Astrocyte of the spinal cord (primary cell): ENCODE results near the gene FBXO42.

Experiments used
- DNase-seq: peaks from one replicate; pipeline ENCODE4 v3.0.0; 2011; ENCODE audit warnings: low read depth, low spot score
- H3K4me3 ChIP-seq: 2 replicates; pipeline ENCODE4 v1.5.1; 2011; ENCODE audit warnings: low read depth, mild to moderate bottlenecking, low read length, moderate library complexity
- CTCF ChIP-seq: IDR thresholded peaks from 2 replicates; pipeline ENCODE4 v1.5.1; 2012; ENCODE audit warnings: low read depth, mild to moderate bottlenecking, low read length, inconsistent platforms
- in situ Hi-C: cut with HindIII; loops from 2 replicates; pipeline ENCODE4 v1.10.0; 2017; ENCODE audit warnings: low sequenced_read_pairs

The FBXO42 gene

DNA sequence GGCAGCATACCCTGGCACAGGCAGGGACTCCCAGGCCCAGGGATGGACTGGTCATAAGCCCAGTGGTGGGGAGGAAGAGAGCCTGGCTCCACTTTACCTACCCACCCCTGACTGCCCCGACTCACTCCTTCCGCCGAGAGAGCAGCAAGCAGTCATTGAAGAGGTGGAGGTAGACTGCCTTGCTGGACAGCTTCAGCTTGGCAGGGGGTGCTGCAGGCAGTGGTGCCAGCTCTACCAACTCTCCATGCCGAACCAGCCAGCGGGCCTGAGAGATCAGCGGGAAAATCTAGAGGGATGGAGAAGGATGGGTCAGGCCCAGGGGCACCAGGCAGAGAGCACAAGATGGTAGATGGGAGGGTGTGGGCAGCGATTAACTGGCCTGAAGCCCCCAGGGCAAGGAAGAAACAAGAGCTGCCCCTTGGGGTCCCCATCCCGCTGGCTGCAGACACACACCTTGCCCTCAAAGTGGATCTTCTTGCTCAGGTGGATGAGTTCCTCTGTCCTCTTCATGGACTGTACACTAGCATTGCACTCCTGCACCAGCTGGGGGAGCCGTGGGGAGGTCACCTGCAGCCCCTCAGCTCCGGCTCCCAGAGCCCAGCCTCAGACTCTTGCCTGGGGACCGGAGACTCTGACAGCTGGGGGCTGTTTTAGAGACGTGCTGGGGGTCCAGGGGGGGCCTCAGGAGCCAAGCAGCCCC is 147.5 kb downstream of the FBXO42 start:
- peak; percentile 58 for TF ChIP-seq CTCF
- DNase-seq, result no peak
- in situ Hi-C loops, result no loop called here
- H3K4me3 ChIP-seq, result no peak overlapping the region

DNA sequence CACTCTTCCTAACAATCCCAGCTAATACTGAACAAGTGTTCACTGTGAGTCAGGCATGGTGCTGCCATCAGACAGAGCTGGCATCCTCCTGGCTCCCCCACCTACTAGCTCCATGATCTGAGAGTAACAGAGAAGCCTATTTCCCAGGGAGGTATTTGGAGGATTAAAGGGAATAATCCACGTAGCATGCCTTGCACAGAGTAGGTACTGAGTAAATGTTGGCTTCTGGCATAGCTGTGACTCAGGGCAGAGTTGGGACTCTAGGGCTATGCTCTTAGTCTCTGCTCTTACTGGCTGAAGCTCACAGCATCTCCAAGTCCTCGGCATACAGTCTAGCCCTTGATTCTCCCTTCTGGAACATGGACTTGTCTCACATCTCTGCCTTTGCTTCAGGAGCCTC is 148.1 kb downstream of the FBXO42 start:
- no peak overlapping the region for H3K4me3 ChIP-seq
- no peak for TF ChIP-seq CTCF
- no peak for DNase-seq
- in situ Hi-C loops, result no loop called here

DNA sequence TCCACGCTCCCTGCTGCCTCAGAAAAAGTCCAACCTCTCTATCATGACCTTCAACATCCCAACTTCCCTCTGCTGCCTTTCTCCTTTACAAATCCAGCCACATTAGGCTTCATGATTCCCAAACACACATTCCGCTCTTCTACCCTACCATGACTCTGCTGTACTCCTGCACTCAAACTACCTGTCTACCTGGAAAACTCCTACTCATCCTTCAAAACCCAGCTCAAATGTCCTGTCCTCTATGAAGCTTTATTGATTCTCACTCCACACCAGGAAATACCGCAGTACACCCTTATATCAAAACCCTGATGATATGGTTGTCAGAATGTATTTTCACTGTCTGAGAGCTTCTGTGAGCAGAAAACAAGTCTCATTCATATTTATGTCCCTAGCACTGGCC is 148.7 kb downstream of the FBXO42 start:
- no peak overlapping the region for H3K4me3 ChIP-seq
- no peak for DNase-seq
- in situ Hi-C loops, result no loop called here
- no peak for TF ChIP-seq CTCF

- no peak overlapping the region for H3K4me3 ChIP-seq
- DNase-seq, result no peak
- TF ChIP-seq CTCF, result no peak
- in situ Hi-C loops, result no loop called here
Observed at GRCh38 chr1:16202281-16203210, 149.7 kb downstream of the FBXO42 start.

DNA sequence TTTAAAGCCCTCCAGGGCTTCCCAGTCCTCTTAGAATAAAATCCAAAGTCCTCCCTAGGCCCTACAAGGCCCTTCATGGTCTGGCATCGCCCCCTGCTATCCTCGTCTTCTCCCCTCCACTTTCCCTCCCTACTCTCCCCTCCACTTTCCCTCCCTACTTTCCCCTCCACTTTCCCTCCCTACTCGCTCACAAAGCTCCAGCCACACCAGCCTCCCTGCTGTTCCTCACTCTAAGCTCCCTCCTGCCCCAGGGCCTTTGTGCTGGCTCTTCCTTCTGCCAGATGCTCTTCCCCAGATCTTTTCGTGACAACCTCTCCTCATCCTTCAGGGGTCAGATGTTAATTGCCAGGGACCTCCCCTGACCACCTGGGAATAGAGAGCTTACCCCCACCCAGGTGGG is 152.6 kb downstream of the FBXO42 start:
- in situ Hi-C loops, result no loop called here
- DNase-seq, result no peak
- TF ChIP-seq CTCF, result no peak
- no peak overlapping the region for H3K4me3 ChIP-seq

DNA sequence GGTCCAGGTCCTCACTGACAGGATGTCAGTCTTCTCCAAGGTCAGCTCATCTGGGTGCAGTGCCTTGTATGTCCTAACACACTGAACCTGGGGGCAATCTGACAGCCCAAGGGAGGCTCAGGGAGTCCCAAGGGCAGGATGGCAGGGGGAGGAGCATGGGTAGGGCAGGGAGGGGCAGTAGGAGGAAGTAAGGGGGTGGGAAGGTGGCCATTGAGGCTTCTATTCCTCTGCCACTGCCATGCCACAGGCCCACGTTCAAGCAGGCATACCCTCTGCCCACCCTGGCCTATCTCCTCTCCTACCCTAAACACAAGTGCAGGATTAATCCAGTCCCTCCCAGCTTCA is 153.2 kb downstream of the FBXO42 start:
- no peak for TF ChIP-seq CTCF
- no peak overlapping the region for H3K4me3 ChIP-seq
- in situ Hi-C loops, result no loop called here
- no peak for DNase-seq
